Parathyroid adenoma (tissue), 2 donors: ENCODE measurements around the gene ANKDD1A.

Experiments used
- H2AFZ ChIP-seq: fragments of 300-600 bp; sonication (generic); one replicate; pipeline ENCODE4 v1.7.0; 2017; ENCODE audit warnings: antibody characterized with exemption, mild to moderate bottlenecking
- H3K27ac ChIP-seq: fragments of 300-600 bp; sonication (generic); one replicate; pipeline ENCODE4 v1.7.0; 2017
- H3K27me3 ChIP-seq: fragments of 300-600 bp; sonication (generic); one replicate; pipeline ENCODE4 v1.7.0; 2017; ENCODE audit warnings: low read length; ENCODE audit not compliant: control insufficient read depth, insufficient read depth
- H3K36me3 ChIP-seq: fragments of 300-600 bp; sonication (generic); one replicate; pipeline ENCODE4 v1.7.0; 2017; ENCODE audit warnings: low read length; ENCODE audit not compliant: control insufficient read depth, insufficient read depth
- H3K4me1 ChIP-seq: fragments of 300-600 bp; sonication (generic); one replicate; pipeline ENCODE4 v1.7.0; 2017; ENCODE audit warnings: control low read depth
- H3K4me2 ChIP-seq: fragments of 300-600 bp; sonication (generic); one replicate; pipeline ENCODE4 v1.7.0; 2017; ENCODE audit warnings: low read length
- H3K4me3 ChIP-seq: fragments of 300-600 bp; sonication (generic); one replicate; pipeline ENCODE4 v1.7.0; 2017; ENCODE audit warnings: low read depth, low read length
- H3K79me2 ChIP-seq: fragments of 300-600 bp; sonication (generic); one replicate; pipeline ENCODE4 v1.7.0; 2017; ENCODE audit warnings: control low read depth
- H3K9ac ChIP-seq: fragments of 300-600 bp; sonication (generic); one replicate; pipeline ENCODE4 v1.7.0; 2017; ENCODE audit warnings: mild to moderate bottlenecking
- H3K9me3 ChIP-seq: fragments of 300-600 bp; sonication (generic); one replicate; pipeline ENCODE4 v1.7.0; 2017; ENCODE audit warnings: low read length; ENCODE audit not compliant: control insufficient read depth
- CTCF ChIP-seq: fragments of 300-600 bp; sonication (generic); IDR thresholded peaks from one replicate; pipeline ENCODE4 v1.7.0; 2017; ENCODE audit warnings: antibody characterized with exemption, mild to moderate bottlenecking
- donor health status: primary hyperparathyroidism.

The ANKDD1A gene

GRCh38 chr15:64949383-64950186, 37.9 kb downstream of the ANKDD1A start:
- Histone ChIP-seq H3K9me3 (no peaks in the 10 kb centered on the region), H3K4me1 (no peaks in the 10 kb centered on the region), H3K9ac (no peak overlapping the region), H3K4me3 (no peak overlapping the region), H3K27me3 (no peaks in the 10 kb centered on the region), H3K27ac (no peak overlapping the region), H3K79me2 (no peaks in the 10 kb centered on the region), H3K4me2 (no peak overlapping the region), H2AFZ (no peak overlapping the region), H3K36me3 (no peaks in the 10 kb centered on the region)
- TF ChIP-seq CTCF = no peak

GRCh38 chr15:64950888-64951287, 39.2 kb downstream of the ANKDD1A start:
- no peaks in the 10 kb centered on the region for H3K36me3 ChIP-seq
- no peak overlapping the region for H3K27ac ChIP-seq
- no peak for TF ChIP-seq CTCF
- no peaks in the 10 kb centered on the region for H3K9me3 ChIP-seq
- no peak overlapping the region for H3K4me3 ChIP-seq
- no peaks in the 10 kb centered on the region for H3K27me3 ChIP-seq
- no peak overlapping the region for H2AFZ ChIP-seq
- no peaks in the 10 kb centered on the region for H3K4me1 ChIP-seq
- no peaks in the 10 kb centered on the region for H3K79me2 ChIP-seq
- H3K4me2 ChIP-seq = no peak overlapping the region
- H3K9ac ChIP-seq = no peak overlapping the region

- H3K27me3 ChIP-seq = no peaks in the 10 kb centered on the region
- H3K4me1 ChIP-seq = no peaks in the 10 kb centered on the region
- H3K9me3 ChIP-seq = no peaks in the 10 kb centered on the region
- TF ChIP-seq CTCF = no peak
- no peak overlapping the region for H2AFZ ChIP-seq
- H3K9ac ChIP-seq = no peak overlapping the region
- H3K4me3 ChIP-seq = no peak overlapping the region
- H3K79me2 ChIP-seq = no peaks in the 10 kb centered on the region
- H3K27ac ChIP-seq = no peak overlapping the region
- H3K4me2 ChIP-seq = no peak overlapping the region
- no peaks in the 10 kb centered on the region for H3K36me3 ChIP-seq
Observed at GRCh38 chr15:64951777-64952418, 40.2 kb downstream of the ANKDD1A start.

- no peaks in the 10 kb centered on the region for H3K79me2 ChIP-seq
- no peak overlapping the region for H3K27ac ChIP-seq
- H3K4me1 ChIP-seq = no peaks in the 10 kb centered on the region
- H3K36me3 ChIP-seq = no peaks in the 10 kb centered on the region
- H3K9me3 ChIP-seq = no peaks in the 10 kb centered on the region
- no peak for TF ChIP-seq CTCF
- H2AFZ ChIP-seq = no peak overlapping the region
- H3K27me3 ChIP-seq = no peaks in the 10 kb centered on the region
- no peak overlapping the region for H3K4me2 ChIP-seq
- H3K4me3 ChIP-seq = no peak overlapping the region
- no peak overlapping the region for H3K9ac ChIP-seq
Observed at GRCh38 chr15:64954395-64954794, 42.7 kb downstream of the ANKDD1A start.
